Calu3 (cell line): ENCODE data around the gene PCDH9. TPM values are rescaled to one million over a fixed set of nuclear protein-coding genes. Genes with fewer than 3 reads are reported as not detected.

Experiments
- BruUV-seq: library from RNA; stranded (reverse); fragments of 400-500 nt; replicated peaks from 2 replicates; lab custom pipeline; 2021; lab: Mats Ljungman, UMichigan
- CTCF ChIA-PET: fragments of 300-600 bp; sonication (Branson Sonifier 250); formaldehyde crosslinking; loops from one replicate; lab custom pipeline; 2022; ENCODE audit warnings: antibody characterized with exemption; lab: Charles Lee
- DNase-seq: peaks from one replicate; pipeline ENCODE4 v3.0.0; 2022
- H3K27ac Mint-ChIP-seq: one replicate; pipeline ENCODE4 v1.8.0; 2022; ENCODE audit warnings: mixed read lengths; ENCODE audit not compliant: unreplicated experiment
- H3K27me3 Mint-ChIP-seq: one replicate; pipeline ENCODE4 v1.8.0; 2022; ENCODE audit warnings: mixed read lengths; ENCODE audit not compliant: unreplicated experiment
- H3K36me3 Mint-ChIP-seq: one replicate; pipeline ENCODE4 v1.8.0; 2022; ENCODE audit warnings: mild to moderate bottlenecking, moderate library complexity, mixed read lengths; ENCODE audit not compliant: insufficient read depth, unreplicated experiment
- H3K4me1 Mint-ChIP-seq: one replicate; pipeline ENCODE4 v1.8.0; 2022; ENCODE audit warnings: mild to moderate bottlenecking, low read depth, mixed read lengths; ENCODE audit not compliant: unreplicated experiment
- H3K4me3 Mint-ChIP-seq: one replicate; pipeline ENCODE4 v1.8.0; 2022; ENCODE audit warnings: mild to moderate bottlenecking, low read depth, moderate library complexity, mixed read lengths; ENCODE audit not compliant: unreplicated experiment
- H3K9me3 Mint-ChIP-seq: one replicate; pipeline ENCODE4 v1.8.0; 2022; ENCODE audit warnings: low read depth, mixed read lengths; ENCODE audit not compliant: unreplicated experiment
- intact Hi-C: fragments of 100-400 bp; cut with micrococcal nuclease; formaldehyde crosslinking; loops from one replicate; pipeline ENCODE4 v1.10.0; 2022; ENCODE audit not compliant: unreplicated experiment
- total RNA-seq: library from RNA; stranded (reverse); gene quantifications from 2 replicates; pipeline ENCODE4 v1.2.3, GENCODE V29; 2022
- TF ChIP-seq, protein P1 (sequence below): fragments of 200-600 bp; IDR thresholded peaks from one replicate; pipeline ENCODE4 v1.8.0; 2022; ENCODE audit warnings: antibody characterized with exemption; ENCODE audit not compliant: unreplicated experiment

PCDH9 gene
- total RNA-seq, 1 experiment from 2014 or later, result 1.3 TPM

- Mint-ChIP-seq H3K9me3 (no peaks in the 10 kb centered on the region), H3K27ac (no peak overlapping the region), H3K27me3 (no peaks in the 10 kb centered on the region), H3K4me3 (no peak overlapping the region), H3K36me3 (no peaks in the 10 kb centered on the region), H3K4me1 (no peaks in the 10 kb centered on the region)
- CTCF ChIA-PET, result no interaction called here
- no peak for DNase-seq
- no TSS peak for BruUV-seq
- TF ChIP-seq, protein P1, sequence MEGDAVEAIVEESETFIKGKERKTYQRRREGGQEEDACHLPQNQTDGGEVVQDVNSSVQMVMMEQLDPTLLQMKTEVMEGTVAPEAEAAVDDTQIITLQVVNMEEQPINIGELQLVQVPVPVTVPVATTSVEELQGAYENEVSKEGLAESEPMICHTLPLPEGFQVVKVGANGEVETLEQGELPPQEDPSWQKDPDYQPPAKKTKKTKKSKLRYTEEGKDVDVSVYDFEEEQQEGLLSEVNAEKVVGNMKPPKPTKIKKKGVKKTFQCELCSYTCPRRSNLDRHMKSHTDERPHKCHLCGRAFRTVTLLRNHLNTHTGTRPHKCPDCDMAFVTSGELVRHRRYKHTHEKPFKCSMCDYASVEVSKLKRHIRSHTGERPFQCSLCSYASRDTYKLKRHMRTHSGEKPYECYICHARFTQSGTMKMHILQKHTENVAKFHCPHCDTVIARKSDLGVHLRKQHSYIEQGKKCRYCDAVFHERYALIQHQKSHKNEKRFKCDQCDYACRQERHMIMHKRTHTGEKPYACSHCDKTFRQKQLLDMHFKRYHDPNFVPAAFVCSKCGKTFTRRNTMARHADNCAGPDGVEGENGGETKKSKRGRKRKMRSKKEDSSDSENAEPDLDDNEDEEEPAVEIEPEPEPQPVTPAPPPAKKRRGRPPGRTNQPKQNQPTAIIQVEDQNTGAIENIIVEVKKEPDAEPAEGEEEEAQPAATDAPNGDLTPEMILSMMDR, result no peak
- intact Hi-C loops, result no loop called here
Measured at GRCh38 chr13:67117010-67117550, 113.1 kb downstream of the PCDH9 start.

DNA sequence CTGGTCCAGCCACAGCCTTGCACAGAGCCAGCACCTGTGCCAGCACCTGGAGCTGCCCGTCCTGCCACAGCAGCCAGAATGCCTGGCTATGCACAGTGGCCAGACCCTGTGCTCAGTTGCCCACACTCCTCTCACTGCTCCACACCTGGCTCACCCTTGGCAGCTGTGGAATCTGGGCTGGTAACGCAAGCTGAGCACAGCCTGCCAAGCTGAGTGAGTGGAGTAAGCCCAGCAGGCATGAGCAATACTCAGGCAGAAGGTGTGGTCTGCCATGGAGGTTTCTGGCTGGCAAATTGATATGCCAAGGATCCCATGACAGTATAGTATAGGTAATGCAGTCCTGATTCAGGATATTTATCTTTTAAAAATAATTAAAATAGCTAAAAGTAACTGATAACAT lies 122.2 kb downstream of the PCDH9 start:
- no peak for DNase-seq
- CTCF ChIA-PET, result no interaction called here
- H3K27ac Mint-ChIP-seq, result no peak overlapping the region
- no peaks in the 10 kb centered on the region for H3K36me3 Mint-ChIP-seq
- TF ChIP-seq, protein P1, result no peak
- intact Hi-C loops, result no loop called here
- no TSS peak for BruUV-seq
- peaks cover 2% of the 10 kb centered on the region for H3K9me3 Mint-ChIP-seq
- H3K4me3 Mint-ChIP-seq, result no peak overlapping the region
- H3K27me3 Mint-ChIP-seq, result no peaks in the 10 kb centered on the region
- no peaks in the 10 kb centered on the region for H3K4me1 Mint-ChIP-seq

GRCh38 chr13:67106502-67107057 lies 123.6 kb downstream of the PCDH9 start:
- TF ChIP-seq, protein P1, result no peak
- CTCF ChIA-PET, result no interaction called here

GRCh38 chr13:67101730-67102467 lies 128.2 kb downstream of the PCDH9 start:
- H3K9me3 Mint-ChIP-seq, result peaks cover 2% of the 10 kb centered on the region
- H3K4me3 Mint-ChIP-seq, result no peak overlapping the region
- no peak overlapping the region for H3K27ac Mint-ChIP-seq
- CTCF ChIA-PET, result no interaction called here
- no peaks in the 10 kb centered on the region for H3K36me3 Mint-ChIP-seq
- TF ChIP-seq, protein P1, result no peak
- BruUV-seq, result no TSS peak
- no peak for DNase-seq
- intact Hi-C loops, result no loop called here
- no peaks in the 10 kb centered on the region for H3K27me3 Mint-ChIP-seq
- no peaks in the 10 kb centered on the region for H3K4me1 Mint-ChIP-seq

More at GRCh38 chr13:67106502-67107057, 123.6 kb downstream of the PCDH9 start:
- Mint-ChIP-seq H3K27me3 (no peaks in the 10 kb centered on the region), H3K9me3 (peaks cover 2% of the 10 kb centered on the region), H3K36me3 (no peaks in the 10 kb centered on the region), H3K4me1 (no peaks in the 10 kb centered on the region), H3K27ac (no peak overlapping the region), H3K4me3 (no peak overlapping the region)
- DNase-seq, result no peak
- BruUV-seq, result no TSS peak
- intact Hi-C loops, result no loop called here
